RWPE1 (cell line): Measurements from ENCODE around the gene COG7.
"Not testable (repeated sequence)": the region's sequence is repeated elsewhere in the genome, so short reads cannot be mapped to it uniquely, and the experiment has no call there.

ENCODE experiments used
- CTCF ChIA-PET: fragments of 350-600 bp; sonication (Branson Sonifier 250); formaldehyde crosslinking; extraction: SDS; loops from one replicate; lab custom pipeline; 2021; lab: Yijun Ruan, JAX
- POLR2A ChIA-PET: fragments of 400-600 bp; formaldehyde crosslinking; extraction: SDS; loops from one replicate; lab custom pipeline; 2020; ENCODE audit warnings: antibody characterized with exemption; ENCODE audit not compliant: low non-redundant PET; lab: Yijun Ruan, JAX
- DNase-seq: peaks from one replicate; pipeline ENCODE4 v3.0.0; 2012; ENCODE audit warnings: low spot score
- H3K27ac ChIP-seq: fragments of 450-650 bp; 2 replicates; pipeline ENCODE4 v1.5.1; 2017
- CTCF ChIP-seq: fragments of 450-650 bp; conservative IDR thresholded peaks from 2 replicates; pipeline ENCODE4 v1.5.1; 2017; ENCODE audit warnings: low read depth, mild to moderate bottlenecking

COG7 gene

GRCh38 chr16:23403547-23403946 is 49.4 kb downstream of the COG7 start:
- TF ChIP-seq CTCF: no peak
- POLR2A ChIA-PET: no interaction called here
- DNase-seq: no peak
- H3K27ac ChIP-seq: no peak overlapping the region
- CTCF ChIA-PET: no interaction called here

DNA sequence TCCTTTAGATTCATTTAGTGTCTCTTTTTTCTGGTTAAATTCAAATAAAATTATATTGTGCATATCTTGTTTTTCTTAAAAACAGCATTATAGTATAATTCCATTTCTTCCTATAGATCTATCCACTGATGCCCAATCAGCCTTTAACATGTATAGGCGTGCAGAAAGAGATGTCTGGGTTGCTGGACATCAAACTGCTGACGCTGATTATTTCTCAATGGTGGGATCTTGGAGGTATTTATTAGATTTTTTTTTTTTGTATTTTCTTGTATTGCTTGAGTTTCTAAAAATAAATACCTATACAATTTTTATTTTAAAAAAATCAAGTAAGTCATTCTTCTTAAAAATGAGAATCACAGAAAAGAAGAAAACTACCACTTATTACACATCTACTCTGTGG is 50.9 kb downstream of the COG7 start:
- ChIA-PET POLR2A (no interaction called here), CTCF (no interaction called here)
- DNase-seq: no peak

GRCh38 chr16:23401139-23401538 is 51.9 kb downstream of the COG7 start:
- DNase-seq: no peak
- CTCF ChIA-PET: no interaction called here
- no peak overlapping the region for H3K27ac ChIP-seq
- POLR2A ChIA-PET: no interaction called here
- TF ChIP-seq CTCF: no peak

More for the DNA sequence above, 50.9 kb downstream of the COG7 start:
- TF ChIP-seq CTCF: no peak
- H3K27ac ChIP-seq: no peak overlapping the region

- H3K27ac ChIP-seq, CTCF ChIA-PET, DNase-seq, POLR2A ChIA-PET: not testable (repeated sequence)
Observed at GRCh38 chr16:23400447-23400846, 52.5 kb downstream of the COG7 start.

- DNase-seq: no peak
- H3K27ac ChIP-seq: no peak overlapping the region
- ChIA-PET POLR2A (no interaction called here), CTCF (no interaction called here)
- TF ChIP-seq CTCF: no peak
Observed at GRCh38 chr16:23398987-23399805, 53.8 kb downstream of the COG7 start.

DNA sequence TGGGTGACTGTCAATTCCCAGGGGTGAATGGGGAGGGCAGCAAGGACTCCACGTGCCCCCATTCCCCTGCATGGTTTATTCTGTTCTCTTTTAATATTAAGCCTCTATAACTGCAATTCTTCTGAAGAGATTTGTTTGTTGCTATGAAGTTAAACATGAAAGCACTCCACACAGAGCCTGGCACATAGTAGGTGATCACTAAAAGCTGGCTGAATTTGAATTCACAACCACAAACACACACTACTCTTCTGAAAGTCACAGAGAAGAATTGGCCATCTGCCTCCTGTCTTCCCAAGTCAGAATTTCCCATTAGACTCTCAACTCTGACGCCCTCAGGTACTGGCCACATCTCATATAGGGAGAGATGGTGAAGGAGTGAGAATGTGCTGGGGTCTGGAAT is 55.5 kb downstream of the COG7 start:
- DNase-seq: no peak
- no peak for TF ChIP-seq CTCF
- ChIA-PET CTCF (interaction anchor here (0.7 kb wide), 1 partner anchor 16 kb away, joined by 3 read pairs; no protein-coding TSS in a partner anchor), POLR2A (no interaction called here)
- H3K27ac ChIP-seq: no peak overlapping the region

GRCh38 chr16:23395732-23396131 is 57.3 kb downstream of the COG7 start:
- no peak overlapping the region for H3K27ac ChIP-seq
- DNase-seq: no peak
- POLR2A ChIA-PET: no interaction called here
- no peak for TF ChIP-seq CTCF
- CTCF ChIA-PET: interaction anchor here (0.5 kb wide), 1 partner anchor 80 kb away, joined by 4 read pairs; no protein-coding TSS in a partner anchor
